AG04449 (cell line): ENCODE results near the gene GPLD1.

ENCODE experiments used
- CTCF ChIA-PET: fragments of 350-600 bp; formaldehyde crosslinking; extraction: SDS; loops from one replicate; lab custom pipeline; 2021; ENCODE audit warnings: antibody characterized with exemption; lab: Yijun Ruan, JAX
- POLR2A ChIA-PET: fragments of 400-600, 350-600 bp; formaldehyde crosslinking; extraction: SDS; loops from one replicate; lab custom pipeline; 2020; ENCODE audit warnings: antibody characterized with exemption, inconsistent platforms; lab: Yijun Ruan, JAX
- DNase-seq: peaks from one replicate; pipeline ENCODE4 v3.0.0-alpha.2; 2010; ENCODE audit warnings: low read depth, low spot score
- H3K4me3 ChIP-seq: 2 replicates; pipeline ENCODE4 v1.5.1; 2011; ENCODE audit warnings: low read depth, mild to moderate bottlenecking, control low read depth, low read length
- TF ChIP-seq, protein P1 (sequence below): IDR thresholded peaks from one replicate; pipeline ENCODE4 v1.5.1; 2011; ENCODE audit warnings: mild to moderate bottlenecking, moderate library complexity, low read length, control low read depth, inconsistent platforms; ENCODE audit not compliant: insufficient read depth; ENCODE audit errors: missing control alignments

GPLD1 gene

DNA sequence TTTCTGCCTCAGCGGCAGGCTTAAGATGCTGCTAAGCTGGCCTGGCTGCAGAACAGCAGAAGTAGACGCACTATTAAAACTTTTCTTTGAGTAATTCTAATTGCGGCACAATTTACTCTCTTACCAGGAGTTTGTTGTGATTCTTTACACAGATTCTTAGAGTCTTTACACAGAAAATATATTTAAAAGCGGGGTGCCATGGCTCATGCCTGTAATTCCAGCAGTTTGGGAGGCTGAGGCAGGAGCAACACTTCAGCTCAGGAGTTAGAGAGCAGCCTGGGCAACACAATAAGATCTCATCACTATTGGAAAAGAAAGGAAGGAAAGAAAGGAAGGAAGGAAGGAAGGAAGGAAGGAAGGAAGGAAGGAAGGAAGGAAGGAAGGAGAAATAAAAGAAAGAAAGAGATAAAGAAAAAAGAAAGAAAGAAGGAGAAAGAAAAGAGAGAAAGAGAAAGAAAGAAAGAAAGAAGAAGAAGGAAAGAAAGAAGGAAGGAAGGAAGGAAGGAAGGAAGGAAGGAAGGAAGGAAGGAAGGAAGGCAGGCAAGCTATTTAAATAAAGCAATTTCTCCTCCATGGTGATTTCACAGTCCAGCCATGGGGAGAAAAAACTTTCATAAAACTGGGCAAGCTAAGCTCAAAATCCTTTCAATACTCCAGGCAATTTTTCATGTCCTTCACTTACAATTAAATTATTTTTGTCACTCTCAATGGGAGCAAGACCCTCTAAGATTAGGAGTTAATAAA lies 107.7 kb downstream of the GPLD1 start:
- H3K4me3 ChIP-seq = no peak overlapping the region
- ChIA-PET CTCF (no interaction called here), POLR2A (no interaction called here)
- DNase-seq = no peak
- TF ChIP-seq, protein P1, sequence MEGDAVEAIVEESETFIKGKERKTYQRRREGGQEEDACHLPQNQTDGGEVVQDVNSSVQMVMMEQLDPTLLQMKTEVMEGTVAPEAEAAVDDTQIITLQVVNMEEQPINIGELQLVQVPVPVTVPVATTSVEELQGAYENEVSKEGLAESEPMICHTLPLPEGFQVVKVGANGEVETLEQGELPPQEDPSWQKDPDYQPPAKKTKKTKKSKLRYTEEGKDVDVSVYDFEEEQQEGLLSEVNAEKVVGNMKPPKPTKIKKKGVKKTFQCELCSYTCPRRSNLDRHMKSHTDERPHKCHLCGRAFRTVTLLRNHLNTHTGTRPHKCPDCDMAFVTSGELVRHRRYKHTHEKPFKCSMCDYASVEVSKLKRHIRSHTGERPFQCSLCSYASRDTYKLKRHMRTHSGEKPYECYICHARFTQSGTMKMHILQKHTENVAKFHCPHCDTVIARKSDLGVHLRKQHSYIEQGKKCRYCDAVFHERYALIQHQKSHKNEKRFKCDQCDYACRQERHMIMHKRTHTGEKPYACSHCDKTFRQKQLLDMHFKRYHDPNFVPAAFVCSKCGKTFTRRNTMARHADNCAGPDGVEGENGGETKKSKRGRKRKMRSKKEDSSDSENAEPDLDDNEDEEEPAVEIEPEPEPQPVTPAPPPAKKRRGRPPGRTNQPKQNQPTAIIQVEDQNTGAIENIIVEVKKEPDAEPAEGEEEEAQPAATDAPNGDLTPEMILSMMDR = no peak

GRCh38 chr6:24378473-24379097 lies 110.8 kb downstream of the GPLD1 start:
- TF ChIP-seq, protein P1 = no peak
- H3K4me3 ChIP-seq = no peak overlapping the region
- DNase-seq = no peak
- ChIA-PET POLR2A (no interaction called here), CTCF (no interaction called here)
